Tibial nerve (tissue), 4 donors: ENCODE data around the gene ADGRL3. TPM values are rescaled to one million over a fixed set of nuclear protein-coding genes. Genes with fewer than 3 reads are reported as not detected.

ENCODE experiments used
- DNase-seq, 2 donors: peaks; one replicate each; pipeline ENCODE4 v3.0.0-alpha.2; 2019; ENCODE audit warnings: low spot score in 2 of 2
- H3K27ac ChIP-seq, 4 donors: fragments of 200-600 bp; sonication (generic) in 3 of 4; one replicate each; pipeline ENCODE4 v1.5.1; 2017 to 2019; ENCODE audit warnings: mild to moderate bottlenecking in 1 of 4
- H3K27me3 ChIP-seq, 2 donors: fragments of 200-600 bp; sonication (generic) in 1 of 2; one replicate each; pipeline versions ENCODE4 v1.5.1 to v1.6.0; 2017 to 2019
- H3K36me3 ChIP-seq, 3 donors: fragments of 200-600 bp; sonication (generic); one replicate each; pipeline ENCODE4 v1.5.1; 2018 to 2019
- H3K4me1 ChIP-seq, 4 donors: fragments of 200-600 bp; sonication (generic) in 3 of 4; one replicate each; pipeline ENCODE4 v1.5.1; 2017 to 2019
- H3K4me3 ChIP-seq, 4 donors: fragments of 200-600 bp; sonication (generic) in 3 of 4; one replicate each; pipeline ENCODE4 v1.5.1; 2017 to 2019; ENCODE audit warnings: mild to moderate bottlenecking in 1 of 4, moderate library complexity in 1 of 4
- H3K9me3 ChIP-seq, 4 donors: fragments of 200-600 bp; sonication (generic) in 3 of 4; one replicate each; pipeline ENCODE4 v1.5.1; 2017 to 2019
- CTCF ChIP-seq, 5 experiments: fragments of 200-600 bp in 3 of 5; fragments of 450-650 bp in 2 of 5; sonication (generic) in 3 of 5; IDR thresholded peaks; one replicate each; pipeline ENCODE4 v1.5.1; 2016 to 2019; ENCODE audit warnings: antibody characterized with exemption in 5 of 5, mild to moderate bottlenecking in 3 of 5, moderate library complexity in 2 of 5
- EP300 ChIP-seq, 2 donors: sonication (generic); formaldehyde crosslinking; IDR thresholded peaks; one replicate each; pipeline ENCODE4 v1.6.1; 2017; ENCODE audit warnings: antibody characterized with exemption in 2 of 2, mild to moderate bottlenecking in 1 of 2
- POLR2A ChIP-seq, 2 donors: fragments of 450-650 bp; IDR thresholded peaks; one replicate each; pipeline ENCODE4 v1.6.1; 2017; ENCODE audit warnings: antibody characterized with exemption in 2 of 2, mild to moderate bottlenecking in 2 of 2, moderate library complexity in 2 of 2
- WGBS, 2 donors: methylation state at CpG; one replicate each; pipeline ENCODE4 v1.1.5; 2018; 5-methylcytosine and 5-hydroxymethylcytosine counted together
- total RNA-seq, 4 donors: library from RNA; depleted of rRNA; stranded (reverse); fragments of >200 nt; gene quantifications; one replicate each; pipeline ENCODE4 v1.1.0, GENCODE V29; 2016

Gene ADGRL3
- total RNA-seq, 4 donors from 2014 or later = 20.1 to 51.3 (median 28.2) TPM

- no peak for DNase-seq
- WGBS, 2 donors = 42 to 47% methylated on average over 4 of the region's 4 CpGs
- peaks cover 0 to 2% (median 0%) of the 10 kb centered on the region in 3 donors for H3K36me3 ChIP-seq
- peaks cover 0 to 8% (median 0%) of the 10 kb centered on the region in 4 donors for H3K4me1 ChIP-seq
- TF ChIP-seq EP300 (IDR thresholded peaks at IDR 0.05) = no peak
- TF ChIP-seq POLR2A (IDR thresholded peaks at IDR 0.05) = no peak
- TF ChIP-seq CTCF (IDR thresholded peaks at IDR 0.05) = no peak
- no peak overlapping the region for H3K4me3 ChIP-seq
- H3K9me3 ChIP-seq = no peaks in the 10 kb centered on the region
- H3K27me3 ChIP-seq = no peaks in the 10 kb centered on the region
- no peak overlapping the region for H3K27ac ChIP-seq
Measured at GRCh38 chr4:61299316-61299715, 99.2 kb downstream of the ADGRL3 start.

- DNase-seq = no peak
- Histone ChIP-seq H3K27me3 (no peaks in the 10 kb centered on the region), H3K9me3 (no peaks in the 10 kb centered on the region), H3K4me1 (peaks cover 0 to 8% (median 0%) of the 10 kb centered on the region in 4 donors), H3K27ac (no peak overlapping the region), H3K36me3 (peaks cover 0 to 2% (median 0%) of the 10 kb centered on the region in 3 donors), H3K4me3 (no peak overlapping the region)
- no peak for TF ChIP-seq EP300 (IDR thresholded peaks at IDR 0.05)
- no peak for TF ChIP-seq POLR2A (IDR thresholded peaks at IDR 0.05)
- no peak for TF ChIP-seq CTCF (IDR thresholded peaks at IDR 0.05)
- WGBS, 2 donors = 86 to 91% methylated on average over 2 of the region's 2 CpGs
Measured at GRCh38 chr4:61300266-61300844, 100.2 kb downstream of the ADGRL3 start.

GRCh38 chr4:61301271-61301670 lies 101.1 kb downstream of the ADGRL3 start:
- no peak for DNase-seq
- Histone ChIP-seq H3K4me3 (no peak overlapping the region), H3K27ac (peak overlapping the region in 2 of 4 donors; percentile 22 to 23), H3K27me3 (no peaks in the 10 kb centered on the region), H3K9me3 (no peaks in the 10 kb centered on the region), H3K4me1 (peaks cover 0 to 8% (median 0%) of the 10 kb centered on the region in 4 donors), H3K36me3 (peaks cover 0 to 2% (median 0%) of the 10 kb centered on the region in 3 donors)
- no peak for TF ChIP-seq EP300 (IDR thresholded peaks at IDR 0.05)
- no peak for TF ChIP-seq CTCF (IDR thresholded peaks at IDR 0.05)
- no peak for TF ChIP-seq POLR2A (IDR thresholded peaks at IDR 0.05)
- 33 to 54% methylated on average over 3 of the region's 3 CpGs for WGBS, 2 donors

GRCh38 chr4:61308033-61308432 lies 107.9 kb downstream of the ADGRL3 start:
- Histone ChIP-seq H3K9me3 (no peaks in the 10 kb centered on the region), H3K36me3 (no peaks in the 10 kb centered on the region), H3K4me3 (no peak overlapping the region), H3K27ac (no peak overlapping the region), H3K27me3 (no peaks in the 10 kb centered on the region), H3K4me1 (no peaks in the 10 kb centered on the region)
- TF ChIP-seq CTCF (IDR thresholded peaks at IDR 0.05) (no peak), EP300 (IDR thresholded peaks at IDR 0.05) (no peak)
- no peak for DNase-seq
- WGBS, 2 donors = 81 to 89% methylated on average over 2 of the region's 2 CpGs

GRCh38 chr4:61309616-61310015 lies 109.5 kb downstream of the ADGRL3 start:
- Histone ChIP-seq H3K27ac (no peak overlapping the region), H3K4me1 (no peaks in the 10 kb centered on the region), H3K36me3 (no peaks in the 10 kb centered on the region), H3K9me3 (no peaks in the 10 kb centered on the region), H3K4me3 (no peak overlapping the region), H3K27me3 (no peaks in the 10 kb centered on the region)
- TF ChIP-seq CTCF (IDR thresholded peaks at IDR 0.05) (no peak), EP300 (IDR thresholded peaks at IDR 0.05) (no peak), POLR2A (IDR thresholded peaks at IDR 0.05) (no peak)
- WGBS, 2 donors = 94 to 100% methylated on average over 1 of the region's 1 CpG
- DNase-seq = no peak
